Hepatocyte (in vitro differentiated cells): ENCODE results near the gene CDK14. TPM values are rescaled to one million over a fixed set of nuclear protein-coding genes. Genes with fewer than 3 reads are reported as not detected.

ENCODE experiments used
- DNase-seq: peaks from one replicate; pipeline ENCODE4 v3.0.0-alpha.2; 2016; ENCODE audit warnings: low spot score
- H2AFZ ChIP-seq: fragments of 200-600 bp; sonication (generic); 2 replicates; pipeline ENCODE4 v1.6.0; 2016; ENCODE audit warnings: antibody characterized with exemption, mild to moderate bottlenecking
- H3K27ac ChIP-seq: fragments of 200-600 bp; sonication (generic); 2 replicates; pipeline ENCODE4 v1.5.1; 2016; ENCODE audit warnings: mild to moderate bottlenecking
- H3K27me3 ChIP-seq: fragments of 200-600 bp; sonication (generic); 2 replicates; pipeline ENCODE4 v1.6.1; 2016
- H3K36me3 ChIP-seq: fragments of 200-600 bp; sonication (generic); replicated peaks from 2 replicates; pipeline ENCODE4 v1.5.1; 2016; ENCODE audit warnings: low read depth; ENCODE audit not compliant: insufficient read depth
- H3K4me1 ChIP-seq: fragments of 200-600 bp; sonication (generic); 2 replicates; pipeline ENCODE4 v1.5.1; 2016; ENCODE audit warnings: mild to moderate bottlenecking, moderate library complexity; ENCODE audit not compliant: insufficient read depth
- H3K4me2 ChIP-seq: fragments of 200-600 bp; sonication (generic); 2 replicates; pipeline ENCODE4 v1.6.0; 2016
- H3K4me3 ChIP-seq: fragments of 200-600 bp; sonication (generic); 2 replicates; pipeline ENCODE4 v1.5.1; 2016; ENCODE audit warnings: mild to moderate bottlenecking
- H3K79me2 ChIP-seq: fragments of 200-600 bp; sonication (generic); 2 replicates; pipeline ENCODE4 v1.6.0; 2017; ENCODE audit warnings: mild to moderate bottlenecking
- H3K9me2 ChIP-seq: fragments of 200-600 bp; sonication (generic); replicated peaks from 2 replicates; pipeline ENCODE4 v1.6.0; 2017; ENCODE audit warnings: mild to moderate bottlenecking; ENCODE audit not compliant: insufficient read depth
- H3K9me3 ChIP-seq: fragments of 200-600 bp; sonication (generic); 2 replicates; pipeline ENCODE4 v1.5.1; 2016; ENCODE audit warnings: low read depth, mild to moderate bottlenecking
- H4K20me1 ChIP-seq: fragments of 200-600 bp; sonication (generic); 2 replicates; pipeline ENCODE4 v1.6.0; 2016; ENCODE audit warnings: mild to moderate bottlenecking; ENCODE audit not compliant: insufficient read depth, poor library complexity, severe bottlenecking
- CTCF ChIP-seq: fragments of 200-600 bp; sonication (generic); IDR thresholded peaks from 2 replicates; pipeline ENCODE4 v1.5.1; 2016; ENCODE audit warnings: antibody characterized with exemption, mild to moderate bottlenecking; ENCODE audit not compliant: poor library complexity
- EZH2 ChIP-seq: fragments of 200-600 bp; sonication (generic); IDR thresholded peaks from 2 replicates; pipeline ENCODE4 v1.6.1; 2016; ENCODE audit warnings: antibody characterized with exemption, mild to moderate bottlenecking, borderline replicate concordance
- EZH2phosphoT487 ChIP-seq: fragments of 200-600 bp; sonication (generic); IDR thresholded peaks from one replicate; pipeline ENCODE4 v1.6.1; 2018; ENCODE audit warnings: antibody characterized with exemption, mild to moderate bottlenecking, low read depth, moderate library complexity; ENCODE audit not compliant: unreplicated experiment, severe bottlenecking
- WGBS: methylation state at CpG from one replicate; pipeline ENCODE4 v1.1.6; 2016; ENCODE audit warnings: low lambda C conversion rate; ENCODE audit errors: missing lambda C conversion rate; 5-methylcytosine and 5-hydroxymethylcytosine counted together
- polyA plus RNA-seq: library from polyadenylated mRNA; unstranded; fragments of >200 nt; fragmentation: Nextera tagmentation; extraction: Ambion mirVana; gene quantifications from 2 replicates; pipeline ENCODE4 v1.2.1, GENCODE V29; 2016
- total RNA-seq: library from RNA; depleted of rRNA; stranded (reverse); fragments of >200 nt; gene quantifications from 2 replicates; pipeline ENCODE4 v1.2.3, GENCODE V29; 2014

Gene CDK14
- total and polyA plus RNA-seq, 2 experiments from 2014 or later, result 8.6 to 23.5 TPM

GRCh38 chr7:91151916-91152315 is 555.8 kb downstream of the CDK14 start:
- DNase-seq, result no peak
- no peak overlapping the region for H3K27ac ChIP-seq
- no peaks in the 10 kb centered on the region for H4K20me1 ChIP-seq
- no peaks in the 10 kb centered on the region for H3K9me3 ChIP-seq
- no peaks in the 10 kb centered on the region for H3K79me2 ChIP-seq
- no peaks in the 10 kb centered on the region for H3K36me3 ChIP-seq
- TF ChIP-seq CTCF (no peak), EZH2phosphoT487 (no peak), EZH2 (no peak)
- no peak overlapping the region for H2AFZ ChIP-seq
- 97% methylated on average over 4 of the region's 4 CpGs for WGBS
- H3K27me3 ChIP-seq, result no peaks in the 10 kb centered on the region
- H3K9me2 ChIP-seq, result no peaks in the 10 kb centered on the region
- H3K4me2 ChIP-seq, result no peak overlapping the region
- no peak overlapping the region for H3K4me3 ChIP-seq
- H3K4me1 ChIP-seq, result no peaks in the 10 kb centered on the region

GRCh38 chr7:91156316-91157185 is 560.4 kb downstream of the CDK14 start:
- H3K36me3 ChIP-seq, result no peaks in the 10 kb centered on the region
- no peak overlapping the region for H3K27ac ChIP-seq
- H3K4me2 ChIP-seq, result no peak overlapping the region
- WGBS, result 97% methylated on average over 10 of the region's 10 CpGs
- no peaks in the 10 kb centered on the region for H3K4me1 ChIP-seq
- H3K9me3 ChIP-seq, result no peaks in the 10 kb centered on the region
- TF ChIP-seq EZH2 (no peak), EZH2phosphoT487 (no peak), CTCF (no peak)
- H3K9me2 ChIP-seq, result no peaks in the 10 kb centered on the region
- H4K20me1 ChIP-seq, result no peaks in the 10 kb centered on the region
- H3K27me3 ChIP-seq, result no peaks in the 10 kb centered on the region
- H3K79me2 ChIP-seq, result no peaks in the 10 kb centered on the region
- H2AFZ ChIP-seq, result no peak overlapping the region
- no peak overlapping the region for H3K4me3 ChIP-seq
- no peak for DNase-seq

GRCh38 chr7:91157579-91158320 is 561.6 kb downstream of the CDK14 start:
- DNase-seq, result no peak
- no peaks in the 10 kb centered on the region for H3K9me3 ChIP-seq
- H3K27me3 ChIP-seq, result no peaks in the 10 kb centered on the region
- H3K4me1 ChIP-seq, result no peaks in the 10 kb centered on the region
- H3K9me2 ChIP-seq, result no peaks in the 10 kb centered on the region
- no peak for TF ChIP-seq EZH2phosphoT487
- TF ChIP-seq CTCF, result no peak
- no peak for TF ChIP-seq EZH2
- H3K79me2 ChIP-seq, result no peaks in the 10 kb centered on the region
- H3K36me3 ChIP-seq, result no peaks in the 10 kb centered on the region
- 81% methylated on average over 6 of the region's 6 CpGs for WGBS
- no peak overlapping the region for H3K4me2 ChIP-seq
- no peaks in the 10 kb centered on the region for H4K20me1 ChIP-seq
- H3K4me3 ChIP-seq, result no peak overlapping the region
- no peak overlapping the region for H3K27ac ChIP-seq
- no peak overlapping the region for H2AFZ ChIP-seq
